ENCODE results near the gene CACNA2D4. TPM values are rescaled to one million over a fixed set of nuclear protein-coding genes. Genes with fewer than 3 reads are reported as not detected.
"Not testable (repeated sequence)": the region's sequence is repeated elsewhere in the genome, so short reads cannot be mapped to it uniquely, and the experiment has no call there.

The CACNA2D4 gene
- total RNA-seq, 1 experiment from 2014 or later, result not detected

DNA sequence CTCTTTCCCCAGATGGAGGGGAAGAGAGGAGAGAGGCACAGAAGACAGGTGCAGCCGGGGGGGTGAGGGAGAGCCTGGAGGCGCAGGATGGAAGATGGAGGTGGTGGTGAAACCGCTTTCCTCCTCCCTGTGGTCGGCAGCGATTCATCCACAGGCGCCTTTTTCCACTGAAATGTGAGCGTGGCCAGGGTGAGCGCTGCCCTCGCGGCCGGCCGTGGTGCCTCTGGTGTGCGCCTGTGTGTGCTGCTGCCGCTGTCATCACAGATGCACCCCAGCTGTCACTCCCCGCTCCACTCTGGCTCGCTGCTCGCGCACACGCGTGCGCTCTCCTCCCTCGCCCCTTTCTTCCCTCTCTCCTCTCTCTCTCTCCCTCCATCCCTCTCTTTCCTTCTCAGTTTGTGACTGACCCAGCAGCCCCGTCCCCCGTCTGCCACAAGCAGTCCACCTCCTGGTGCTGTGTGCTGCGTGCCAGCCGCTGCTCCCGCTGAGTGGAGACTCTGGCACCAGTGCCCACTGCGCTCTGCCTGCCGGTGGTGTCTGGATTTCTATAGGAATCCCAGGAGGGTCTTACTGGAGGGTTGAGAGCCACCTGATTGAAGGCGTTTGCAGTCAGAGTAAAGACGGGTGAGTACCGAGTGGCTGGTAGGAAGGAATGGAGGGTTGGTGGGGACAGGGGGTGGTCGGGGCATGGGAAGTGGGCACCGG, 98.1 kb downstream of the CACNA2D4 start, which contains the start of gene LRTM2:
Gene LRTM2 (plus strand): TSS at position 375 of the 705 bp plus-strand sequence. CDS start 7,584 bp downstream, outside the sequence.
- peaks cover 77% of the 10 kb centered on the region for H3K27me3 ChIP-seq (ENCODE audit: low read length)
- DNase-seq, result no peak
- no peaks in the 10 kb centered on the region for H3K36me3 ChIP-seq (ENCODE audit: low read depth, low read length)
- H3F3A ChIP-seq (ENCODE audit: low read length, unreplicated experiment), result no peaks in the 10 kb centered on the region
- no peaks in the 10 kb centered on the region for H4K20me1 ChIP-seq (ENCODE audit: low read length)
- intact Hi-C loops (cut with micrococcal nuclease), result no loop called here
- ChIA-PET CTCF (no interaction called here), POLR2A (ENCODE audit: unreplicated experiment) (no interaction called here)
- H3K9ac ChIP-seq (ENCODE audit: low read length), result no peak within 1 kb of the TSS
- H3K27ac ChIP-seq (ENCODE audit: low read length), result no peak within 1 kb of the TSS
- no peaks in the 10 kb centered on the region for H3K4me1 ChIP-seq (ENCODE audit: insufficient read depth, low read length)
- no peaks in the 10 kb centered on the region for H3K9me3 ChIP-seq (ENCODE audit: low read length)
- no peaks in the 10 kb centered on the region for H3K79me2 ChIP-seq (ENCODE audit: low read length)
- ATAC-seq, result no peak
- no peaks in the 10 kb centered on the region for H3K9me2 ChIP-seq (replicated peaks; ENCODE audit: low read length)
- TF ChIP-seq EZH2phosphoT487 (IDR thresholded peaks at IDR 0.05; ENCODE audit: borderline replicate concordance, low read length) (no peak), EZH2 (IDR thresholded peaks at IDR 0.05; ENCODE audit: low read length, unreplicated experiment) (no peak)
- TF ChIP-seq, protein P1, sequence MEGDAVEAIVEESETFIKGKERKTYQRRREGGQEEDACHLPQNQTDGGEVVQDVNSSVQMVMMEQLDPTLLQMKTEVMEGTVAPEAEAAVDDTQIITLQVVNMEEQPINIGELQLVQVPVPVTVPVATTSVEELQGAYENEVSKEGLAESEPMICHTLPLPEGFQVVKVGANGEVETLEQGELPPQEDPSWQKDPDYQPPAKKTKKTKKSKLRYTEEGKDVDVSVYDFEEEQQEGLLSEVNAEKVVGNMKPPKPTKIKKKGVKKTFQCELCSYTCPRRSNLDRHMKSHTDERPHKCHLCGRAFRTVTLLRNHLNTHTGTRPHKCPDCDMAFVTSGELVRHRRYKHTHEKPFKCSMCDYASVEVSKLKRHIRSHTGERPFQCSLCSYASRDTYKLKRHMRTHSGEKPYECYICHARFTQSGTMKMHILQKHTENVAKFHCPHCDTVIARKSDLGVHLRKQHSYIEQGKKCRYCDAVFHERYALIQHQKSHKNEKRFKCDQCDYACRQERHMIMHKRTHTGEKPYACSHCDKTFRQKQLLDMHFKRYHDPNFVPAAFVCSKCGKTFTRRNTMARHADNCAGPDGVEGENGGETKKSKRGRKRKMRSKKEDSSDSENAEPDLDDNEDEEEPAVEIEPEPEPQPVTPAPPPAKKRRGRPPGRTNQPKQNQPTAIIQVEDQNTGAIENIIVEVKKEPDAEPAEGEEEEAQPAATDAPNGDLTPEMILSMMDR (conservative IDR thresholded peaks at IDR 0.05; ENCODE audit: low read depth, low read length), result no peak
- BruUV-seq (replicated peaks), result no TSS peak
- no peak within 1 kb of the TSS for H3K4me3 ChIP-seq (ENCODE audit: low read length)
- H2AFZ ChIP-seq (ENCODE audit: low read length), result no peak within 1 kb of the TSS
- no peak within 1 kb of the TSS for H3K4me2 ChIP-seq (ENCODE audit: low read length)

DNA sequence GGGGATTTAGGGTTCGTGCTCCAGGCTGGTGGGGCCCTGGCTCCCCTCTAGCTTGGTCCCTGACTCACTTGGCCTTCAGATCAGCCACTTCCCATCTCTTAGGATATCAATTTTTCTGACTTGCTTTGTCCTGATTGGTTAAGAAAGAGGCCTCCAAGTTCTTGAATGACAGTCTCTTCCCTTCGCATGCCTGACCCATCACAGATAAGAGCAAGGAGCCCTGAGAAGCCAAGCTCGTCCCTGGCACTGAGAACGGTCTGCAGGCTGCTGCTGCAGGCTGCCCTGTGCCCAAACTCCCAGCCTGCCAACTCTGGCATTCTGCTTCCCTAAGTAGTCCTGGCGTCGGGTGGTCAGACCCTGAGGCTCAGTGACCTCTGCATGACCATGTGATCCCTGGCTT, 98.9 kb downstream of the CACNA2D4 start:
- H3K27ac ChIP-seq (ENCODE audit: low read length), result no peak overlapping the region
- H3K79me2 ChIP-seq (ENCODE audit: low read length), result no peaks in the 10 kb centered on the region
- DNase-seq (no peak), ATAC-seq (no peak)
- H3K4me3 ChIP-seq (ENCODE audit: low read length), result no peak overlapping the region
- no peaks in the 10 kb centered on the region for H3K36me3 ChIP-seq (ENCODE audit: low read depth, low read length)
- POLR2A ChIA-PET (ENCODE audit: unreplicated experiment), result no interaction called here
- no peaks in the 10 kb centered on the region for H3K4me1 ChIP-seq (ENCODE audit: insufficient read depth, low read length)
- H3K9me2 ChIP-seq (replicated peaks; ENCODE audit: low read length), result no peaks in the 10 kb centered on the region
- no peak overlapping the region for H2AFZ ChIP-seq (ENCODE audit: low read length)
- TF ChIP-seq EZH2 (IDR thresholded peaks at IDR 0.05; ENCODE audit: low read length, unreplicated experiment) (no peak), EZH2phosphoT487 (IDR thresholded peaks at IDR 0.05; ENCODE audit: borderline replicate concordance, low read length) (no peak)
- TF ChIP-seq, protein P1 (conservative IDR thresholded peaks at IDR 0.05; ENCODE audit: low read depth, low read length), result no peak
- H3F3A ChIP-seq (ENCODE audit: low read length, unreplicated experiment), result no peaks in the 10 kb centered on the region
- peaks cover 78% of the 10 kb centered on the region for H3K27me3 ChIP-seq (ENCODE audit: low read length)
- no peaks in the 10 kb centered on the region for H4K20me1 ChIP-seq (ENCODE audit: low read length)
- CTCF ChIA-PET, result no interaction called here
- H3K9me3 ChIP-seq (ENCODE audit: low read length), result no peaks in the 10 kb centered on the region
- BruUV-seq (replicated peaks), result no TSS peak
- H3K9ac ChIP-seq (ENCODE audit: low read length), result no peak overlapping the region
- H3K4me2 ChIP-seq (ENCODE audit: low read length), result no peak overlapping the region
- intact Hi-C loops (cut with micrococcal nuclease), result no loop called here

DNA sequence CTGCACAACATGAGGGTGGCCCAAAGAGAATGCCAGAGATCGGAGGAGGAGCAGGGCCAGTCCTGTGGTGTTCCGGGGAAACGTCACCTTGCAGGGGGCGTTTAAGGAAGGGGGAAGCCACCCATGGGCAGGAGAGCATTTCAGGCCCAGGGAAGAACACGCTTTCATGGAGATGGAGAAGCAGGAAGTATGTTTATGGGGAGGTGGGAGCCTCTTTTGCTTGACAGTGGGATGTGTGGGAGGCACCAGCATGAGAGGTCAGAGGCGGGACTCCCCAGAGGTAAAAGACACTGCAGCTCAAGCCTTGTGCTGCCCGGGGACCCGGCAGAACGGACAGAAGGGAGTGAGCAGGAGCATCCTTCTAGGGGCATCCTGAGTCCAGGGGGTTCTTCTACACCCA, 99.4 kb downstream of the CACNA2D4 start:
- no peaks in the 10 kb centered on the region for H4K20me1 ChIP-seq (ENCODE audit: low read length)
- ChIA-PET CTCF (no interaction called here), POLR2A (ENCODE audit: unreplicated experiment) (no interaction called here)
- H3K27ac ChIP-seq (ENCODE audit: low read length), result no peak overlapping the region
- H3K4me2 ChIP-seq (ENCODE audit: low read length), result no peak overlapping the region
- H3K9me3 ChIP-seq (ENCODE audit: low read length), result no peaks in the 10 kb centered on the region
- no peak overlapping the region for H3K4me3 ChIP-seq (ENCODE audit: low read length)
- H3F3A ChIP-seq (ENCODE audit: low read length, unreplicated experiment), result no peaks in the 10 kb centered on the region
- intact Hi-C loops (cut with micrococcal nuclease), result no loop called here
- DNase-seq (no peak), ATAC-seq (no peak)
- H3K36me3 ChIP-seq (ENCODE audit: low read depth, low read length), result no peaks in the 10 kb centered on the region
- no peaks in the 10 kb centered on the region for H3K79me2 ChIP-seq (ENCODE audit: low read length)
- no peak overlapping the region for H3K9ac ChIP-seq (ENCODE audit: low read length)
- BruUV-seq (replicated peaks), result no TSS peak
- TF ChIP-seq EZH2phosphoT487 (IDR thresholded peaks at IDR 0.05; ENCODE audit: borderline replicate concordance, low read length) (no peak), EZH2 (IDR thresholded peaks at IDR 0.05; ENCODE audit: low read length, unreplicated experiment) (no peak)
- TF ChIP-seq, protein P1 (conservative IDR thresholded peaks at IDR 0.05; ENCODE audit: low read depth, low read length), result no peak
- no peak overlapping the region for H2AFZ ChIP-seq (ENCODE audit: low read length)
- H3K4me1 ChIP-seq (ENCODE audit: insufficient read depth, low read length), result no peaks in the 10 kb centered on the region
- peaks cover 78% of the 10 kb centered on the region for H3K27me3 ChIP-seq (ENCODE audit: low read length)
- no peaks in the 10 kb centered on the region for H3K9me2 ChIP-seq (replicated peaks; ENCODE audit: low read length)

DNA sequence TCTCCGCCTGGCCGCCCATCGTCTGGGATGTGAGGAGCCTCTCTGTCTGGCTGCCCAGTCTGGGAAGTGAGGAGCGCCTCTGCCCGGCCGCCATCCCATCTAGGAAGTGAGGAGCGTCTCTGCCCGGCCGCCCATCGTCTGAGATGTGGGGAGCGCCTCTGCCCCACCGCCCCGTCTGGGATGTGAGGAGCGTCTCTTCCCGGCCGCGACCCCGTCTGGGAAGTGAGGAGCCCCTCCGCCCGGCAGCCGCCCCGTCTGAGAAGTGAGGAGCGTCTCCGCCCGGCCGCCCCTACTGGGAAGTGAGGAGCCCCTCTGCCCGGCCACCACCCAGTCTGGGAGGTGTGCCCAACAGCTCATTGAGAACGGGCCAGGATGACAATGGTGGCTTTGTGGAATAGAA, 100.5 kb downstream of the CACNA2D4 start:
- H3K27ac ChIP-seq (ENCODE audit: low read length); POLR2A ChIA-PET (ENCODE audit: unreplicated experiment); H4K20me1 ChIP-seq (ENCODE audit: low read length); H3K4me2 ChIP-seq (ENCODE audit: low read length); H3K9me3 ChIP-seq (ENCODE audit: low read length); H3K4me1 ChIP-seq (ENCODE audit: insufficient read depth, low read length); H2AFZ ChIP-seq (ENCODE audit: low read length); BruUV-seq (replicated peaks); DNase-seq; ATAC-seq; H3F3A ChIP-seq (ENCODE audit: low read length, unreplicated experiment); H3K79me2 ChIP-seq (ENCODE audit: low read length); H3K9ac ChIP-seq (ENCODE audit: low read length); intact Hi-C loops (cut with micrococcal nuclease); H3K4me3 ChIP-seq (ENCODE audit: low read length); H3K9me2 ChIP-seq (replicated peaks; ENCODE audit: low read length); CTCF ChIA-PET; H3K36me3 ChIP-seq (ENCODE audit: low read depth, low read length): not testable (repeated sequence)
- peaks cover 69% of the 10 kb centered on the region for H3K27me3 ChIP-seq (ENCODE audit: low read length)
